Measurements from ENCODE around the gene ING4. TPM values are rescaled to one million over a fixed set of nuclear protein-coding genes. Genes with fewer than 3 reads are reported as not detected.
A peak's percentile ranks its signal among the peaks of the same experiment; 100 is the strongest.

ING4 gene
- total RNA-seq, 1 experiment from 2014 or later = 26.3 TPM

GRCh38 chr12:6607751-6608591 lies 54.9 kb downstream of the ING4 start:
- DNase-seq (ENCODE audit: low read depth) = peak; percentile 60

DNA sequence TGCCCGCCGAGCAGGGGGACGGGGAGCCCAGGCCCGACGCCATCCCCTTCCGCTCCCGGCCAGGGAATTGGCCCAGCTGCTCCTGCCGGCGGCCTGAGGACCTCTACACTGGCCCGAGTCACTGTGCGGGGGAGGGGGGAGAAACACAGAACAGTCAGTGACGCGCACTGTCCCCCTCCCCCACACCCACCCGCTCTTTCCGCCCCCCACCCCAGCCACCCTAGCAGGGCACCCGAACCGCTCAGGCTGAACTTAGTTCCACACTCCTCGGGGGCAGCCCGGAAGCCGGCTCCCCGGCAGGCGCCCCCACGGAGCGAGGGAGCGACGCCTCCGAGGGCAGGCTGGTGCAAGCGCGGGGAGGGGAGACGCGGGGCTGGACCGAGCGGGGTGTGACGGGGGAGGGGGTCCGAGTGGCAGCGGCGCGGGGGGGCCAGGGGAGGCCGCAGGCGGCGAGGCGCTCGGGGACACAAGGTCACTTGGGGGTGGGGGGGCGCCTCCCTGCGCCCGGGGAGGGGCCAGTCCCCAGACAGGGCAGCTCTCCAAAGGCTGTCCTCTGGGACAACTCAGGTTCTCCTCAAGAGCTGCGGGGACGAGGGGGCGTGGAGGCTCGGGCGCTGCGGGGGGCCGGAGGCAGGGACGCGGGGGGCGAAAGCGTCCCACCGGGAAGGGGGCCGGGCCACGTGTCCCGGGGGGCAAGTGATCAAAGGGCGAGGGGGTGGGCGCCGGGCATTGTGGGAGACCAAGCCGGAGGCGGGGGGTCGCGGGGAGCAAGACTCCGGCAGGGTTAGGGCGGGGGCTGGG lies 56.4 kb downstream of the ING4 start:
- DNase-seq (ENCODE audit: low read depth) = peak; percentile 43

GRCh38 chr12:6605421-6606330 lies 57.2 kb downstream of the ING4 start:
- no peak for DNase-seq (ENCODE audit: low read depth)

GRCh38 chr12:6604259-6605029 lies 58.5 kb downstream of the ING4 start:
- no peak for DNase-seq (ENCODE audit: low read depth)

DNA sequence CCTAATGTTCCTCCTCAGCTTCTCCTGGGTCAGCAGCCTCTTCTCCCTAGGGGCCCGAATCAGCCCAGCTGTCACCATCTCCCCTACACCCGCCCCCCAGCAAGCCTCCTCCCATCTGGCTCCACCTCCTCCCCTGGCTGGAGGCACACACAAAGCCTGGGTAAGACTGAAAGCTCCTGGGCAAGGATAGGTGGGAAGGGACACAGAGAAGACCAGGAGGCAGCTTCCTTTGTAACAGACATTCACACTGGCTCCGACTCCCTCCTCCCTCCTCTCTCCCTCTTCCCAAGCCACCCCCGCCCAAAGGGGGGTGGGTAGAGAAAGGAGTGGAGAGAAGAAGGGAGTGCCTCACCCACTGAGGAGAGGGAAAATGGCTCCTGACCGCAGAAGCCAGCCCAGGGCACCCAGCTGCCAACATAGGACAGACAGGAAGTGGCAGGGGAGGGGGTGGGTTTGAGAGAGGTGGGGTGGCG lies 59.8 kb downstream of the ING4 start:
- DNase-seq (ENCODE audit: low read depth) = peak; percentile 89

DNA sequence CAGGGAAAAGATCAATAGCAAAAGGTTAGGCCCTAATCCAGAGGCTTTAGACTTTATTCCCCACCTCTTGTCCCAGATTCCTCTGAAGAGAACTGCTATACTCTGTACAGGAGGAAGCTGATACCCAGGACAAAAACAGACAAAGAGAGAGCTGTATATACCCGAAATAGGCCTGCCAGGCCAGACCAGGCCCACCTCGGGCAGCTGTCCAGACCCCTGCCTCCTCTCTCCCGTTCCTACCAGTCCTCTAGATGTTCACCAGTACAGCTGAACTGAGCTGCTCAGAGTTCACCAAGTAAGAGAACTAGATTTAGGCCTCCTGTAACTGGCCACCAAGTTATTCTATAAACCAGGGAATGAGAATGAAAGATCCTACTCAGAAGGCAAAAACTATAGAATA lies 60.4 kb downstream of the ING4 start:
- DNase-seq (ENCODE audit: low read depth) = no peak

Other genes with a start within 250 kb of the ING4 start
- gene CD27, start 218.2 kb downstream of the ING4 start, total RNA-seq (2014; rRNA removed) = 0.17 and 0.19 TPM in 2 replicates
- 8.5 and 9.4 TPM in 2 replicates for gene TAPBPL, start 211.1 kb downstream of the ING4 start, total RNA-seq (2014; rRNA removed)
- 8.0 and 12.9 TPM in 2 replicates for gene VAMP1, start 192.4 kb downstream of the ING4 start, total RNA-seq (2014; rRNA removed)
- 113 and 124 TPM in 2 replicates for gene MRPL51, start 169.9 kb downstream of the ING4 start, total RNA-seq (2014; rRNA removed)
- 93.5 and 112 TPM in 2 replicates for gene NCAPD2, start 169.0 kb downstream of the ING4 start, total RNA-seq (2014; rRNA removed)
- 10,802 and 11,796 TPM in 2 replicates for gene GAPDH, start 128.6 kb downstream of the ING4 start, total RNA-seq (2014; rRNA removed)
- 105 and 121 TPM in 2 replicates for gene IFFO1, start 107.1 kb downstream of the ING4 start, total RNA-seq (2014; rRNA removed)
- 88.9 and 101 TPM in 2 replicates for gene NOP2, start 94.8 kb downstream of the ING4 start, total RNA-seq (2014; rRNA removed)
- gene CHD4, start 55.7 kb downstream of the ING4 start, total RNA-seq (2014; rRNA removed) = 200 and 240 TPM in 2 replicates
- not detected in 2 replicates for gene LPAR5, start 27.2 kb downstream of the ING4 start, total RNA-seq (2014; rRNA removed)
- gene ACRBP, start 15.7 kb downstream of the ING4 start, total RNA-seq (2014; rRNA removed) = 0.32 TPM in 1 of 2 replicates, not detected in the other
- 28.4 and 30.8 TPM in 2 replicates for gene ZNF384, start 26.3 kb upstream of the ING4 start, total RNA-seq (2014; rRNA removed)
- gene PIANP, start 37.7 kb upstream of the ING4 start, total RNA-seq (2014; rRNA removed) = 0.34 TPM in 1 of 2 replicates, not detected in the other
- 111 and 130 TPM in 2 replicates for gene COPS7A, start 60.9 kb upstream of the ING4 start, total RNA-seq (2014; rRNA removed)
- 304 and 308 TPM in 2 replicates for gene MLF2, start 90.0 kb upstream of the ING4 start, total RNA-seq (2014; rRNA removed)
- gene PTMS, start 103.2 kb upstream of the ING4 start, total RNA-seq (2014; rRNA removed) = 244 and 318 TPM in 2 replicates
- 0.23 and 0.45 TPM in 2 replicates for gene LAG3, start 109.4 kb upstream of the ING4 start, total RNA-seq (2014; rRNA removed)
- gene CD4, start 126.4 kb upstream of the ING4 start, total RNA-seq (2014; rRNA removed) = 0.92 TPM in 1 of 2 replicates, not detected in the other
- gene GPR162, start 158.7 kb upstream of the ING4 start, total RNA-seq (2014; rRNA removed) = 2.0 TPM in 2 replicates
- gene P3H3, start 165.3 kb upstream of the ING4 start, total RNA-seq (2014; rRNA removed) = 47.6 and 58.4 TPM in 2 replicates
- 2.6 and 2.8 TPM in 2 replicates for gene GNB3, start 177.8 kb upstream of the ING4 start, total RNA-seq (2014; rRNA removed)
- 101 and 120 TPM in 2 replicates for gene CDCA3, start 188.2 kb upstream of the ING4 start, total RNA-seq (2014; rRNA removed)
- 119 and 127 TPM in 2 replicates for gene USP5, start 189.0 kb upstream of the ING4 start, total RNA-seq (2014; rRNA removed)
- 2,020 and 2,623 TPM in 2 replicates for gene TPI1, start 204.4 kb upstream of the ING4 start, total RNA-seq (2014; rRNA removed)
- gene SPSB2, start 210.2 kb upstream of the ING4 start, total RNA-seq (2014; rRNA removed) = 9.6 and 13.0 TPM in 2 replicates
- gene LRRC23, start 241.7 kb upstream of the ING4 start, total RNA-seq (2014; rRNA removed) = 4.0 and 5.3 TPM in 2 replicates